WTC11 (cell line): ENCODE data around the gene CPNE2. TPM values are rescaled to one million over a fixed set of nuclear protein-coding genes. Genes with fewer than 3 reads are reported as not detected.

ENCODE experiments used
- ATAC-seq: fragments of 200-7000 bp; cut with Tn5 transposase; 2 replicates; pipeline ENCODE4 v1.10.0; 2021; ENCODE audit warnings: mild to moderate bottlenecking, moderate library complexity
- CTCF ChIA-PET: fragments of 300-600 bp; sonication (Branson Sonifier 250); formaldehyde crosslinking; loops from one replicate; lab custom pipeline; 2021; ENCODE audit warnings: antibody characterized with exemption; lab: Charles Lee
- POLR2A ChIA-PET: fragments of 350-600 bp; sonication (Branson Sonifier 250); formaldehyde crosslinking; loops from one replicate; lab custom pipeline; 2021; ENCODE audit warnings: antibody characterized with exemption; lab: Charles Lee
- DNase-seq: peaks from one replicate; pipeline ENCODE4 v3.0.0; 2021; ENCODE audit warnings: low spot score
- H3K27ac Mint-ChIP-seq: 2 replicates; pipeline ENCODE4 v1.8.0; 2021; ENCODE audit warnings: mixed read lengths
- H3K27me3 Mint-ChIP-seq: 2 replicates; pipeline ENCODE4 v1.8.0; 2021; ENCODE audit warnings: low read depth, mild to moderate bottlenecking, moderate library complexity, mixed read lengths
- H3K36me3 Mint-ChIP-seq: 2 replicates; pipeline ENCODE4 v1.8.0; 2021; ENCODE audit warnings: mixed read lengths
- H3K4me1 Mint-ChIP-seq: 2 replicates; pipeline ENCODE4 v1.8.0; 2022; ENCODE audit warnings: mixed read lengths
- H3K4me3 Mint-ChIP-seq: 2 replicates; pipeline ENCODE4 v1.8.0; 2021; ENCODE audit warnings: mild to moderate bottlenecking, moderate library complexity, mixed read lengths
- H3K9me3 Mint-ChIP-seq: 2 replicates; pipeline ENCODE4 v1.8.0; 2021; ENCODE audit warnings: mixed read lengths
- CDX4 ChIP-seq: fragments of 250-450 bp; sonication (Bioruptor Pico); IDR thresholded peaks from 2 replicates; pipeline ENCODE4 v1.9.0; 2021; ENCODE audit warnings: moderate library complexity, mild to moderate bottlenecking, inconsistent platforms, borderline replicate concordance
- E2F5 ChIP-seq: sonication (generic); formaldehyde crosslinking; IDR thresholded peaks from 2 replicates; pipeline ENCODE4 v1.8.1; 2022; ENCODE audit warnings: mild to moderate bottlenecking, moderate library complexity, missing genetic modification reagents
- EMX1 ChIP-seq: fragments of 250-450 bp; sonication (Bioruptor Pico); IDR thresholded peaks from 2 replicates; pipeline ENCODE4 v1.8.0; 2021; ENCODE audit warnings: mild to moderate bottlenecking
- ETV6 ChIP-seq: sonication (generic); formaldehyde crosslinking; IDR thresholded peaks from 2 replicates; pipeline ENCODE4 v1.8.1; 2022; ENCODE audit warnings: mild to moderate bottlenecking, missing genetic modification reagents
- FOXK1 ChIP-seq: sonication (generic); formaldehyde crosslinking; IDR thresholded peaks from 2 replicates; pipeline ENCODE4 v1.8.0; 2022; ENCODE audit warnings: mild to moderate bottlenecking, moderate library complexity, missing genetic modification reagents
- HMGA2 ChIP-seq: fragments of 250-450 bp; sonication (Bioruptor Pico); IDR thresholded peaks from 2 replicates; pipeline ENCODE4 v1.4.0; 2021; ENCODE audit warnings: mild to moderate bottlenecking, moderate library complexity
- MLX ChIP-seq: sonication (generic); formaldehyde crosslinking; IDR thresholded peaks from 2 replicates; pipeline ENCODE4 v1.8.1; 2023; ENCODE audit warnings: mild to moderate bottlenecking, missing genetic modification reagents, moderate library complexity
- NFYB ChIP-seq: sonication (generic); formaldehyde crosslinking; conservative IDR thresholded peaks from 2 replicates; pipeline ENCODE4 v1.8.0; 2022; ENCODE audit warnings: low read depth, missing genetic modification reagents
- NR3C1 ChIP-seq: sonication (generic); formaldehyde crosslinking; conservative IDR thresholded peaks from 2 replicates; pipeline ENCODE4 v1.8.1; 2023; ENCODE audit warnings: low read depth, mild to moderate bottlenecking, missing genetic modification reagents
- PRDM15 ChIP-seq: sonication (generic); formaldehyde crosslinking; IDR thresholded peaks from 2 replicates; pipeline ENCODE4 v1.8.0; 2022; ENCODE audit warnings: missing genetic modification reagents
- SMAD4 ChIP-seq: sonication (generic); formaldehyde crosslinking; IDR thresholded peaks from 2 replicates; pipeline ENCODE4 v1.8.0; 2022; ENCODE audit warnings: mild to moderate bottlenecking, missing genetic modification reagents
- TCF7 ChIP-seq: sonication (generic); formaldehyde crosslinking; IDR thresholded peaks from 2 replicates; pipeline ENCODE4 v1.8.0; 2022; ENCODE audit warnings: mild to moderate bottlenecking, low read depth, missing genetic modification reagents, moderate library complexity
- ZNF263 ChIP-seq: sonication (generic); formaldehyde crosslinking; IDR thresholded peaks from 2 replicates; pipeline ENCODE4 v1.8.1; 2022; ENCODE audit warnings: low read depth, mild to moderate bottlenecking, moderate library complexity, missing genetic modification reagents
- ZNF416 ChIP-seq: fragments of 250-450 bp; sonication (Bioruptor Pico); IDR thresholded peaks from 2 replicates; pipeline ENCODE4 v1.9.0; 2021; ENCODE audit warnings: mild to moderate bottlenecking, inconsistent platforms
- total RNA-seq: library from RNA; stranded (reverse); gene quantifications from 3 replicates; pipeline ENCODE4 v1.2.3, GENCODE V29; 2021
- TF ChIP-seq, protein P1 (sequence below): sonication (generic); formaldehyde crosslinking; IDR thresholded peaks from 2 replicates; pipeline ENCODE4 v1.8.0; 2022; ENCODE audit warnings: mild to moderate bottlenecking, missing genetic modification reagents
- TF ChIP-seq, protein P2 (sequence below): sonication (generic); formaldehyde crosslinking; IDR thresholded peaks from 2 replicates; pipeline ENCODE4 v1.8.1; 2022; ENCODE audit warnings: low read depth, missing genetic modification reagents, borderline replicate concordance
- TF ChIP-seq, protein P3 (sequence below): sonication (generic); formaldehyde crosslinking; IDR thresholded peaks from 2 replicates; pipeline ENCODE4 v1.8.0; 2023; ENCODE audit warnings: mild to moderate bottlenecking, missing genetic modification reagents

CPNE2 gene
- total RNA-seq, 1 experiment from 2014 or later: 14.0 TPM

GRCh38 chr16:57179215-57179828 lies 86.9 kb downstream of the CPNE2 start (continued):
- no peak for TF ChIP-seq EMX1 (CRISPR knock-in tag)
- no peak for TF ChIP-seq FOXK1 (CRISPR knock-in tag)

DNA sequence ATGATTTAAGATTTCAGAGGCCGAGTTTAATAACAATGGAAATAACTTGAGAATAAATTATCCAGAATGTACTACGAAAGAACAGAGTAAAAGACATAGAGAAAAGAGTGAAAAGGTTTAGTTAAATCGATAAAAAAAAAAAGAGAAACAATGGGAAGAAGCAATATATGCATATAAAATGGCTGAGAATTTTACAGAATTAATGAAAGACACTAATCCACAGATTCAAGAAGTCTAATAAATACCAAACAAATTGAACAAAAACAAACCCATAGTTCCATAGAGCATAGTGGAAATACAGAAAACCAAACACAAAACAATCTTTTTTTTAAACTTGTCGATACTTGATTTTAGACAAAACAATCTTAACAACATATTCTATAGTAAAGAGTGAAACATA lies 91.7 kb downstream of the CPNE2 start:
- Mint-ChIP-seq H3K27ac (no peak overlapping the region), H3K9me3 (no peaks in the 10 kb centered on the region), H3K4me1 (peaks cover 55% of the 10 kb centered on the region), H3K4me3 (peak overlapping the region; percentile 96), H3K36me3 (no peaks in the 10 kb centered on the region), H3K27me3 (no peaks in the 10 kb centered on the region; the same call in 1 of the 2 replicates)
- TF ChIP-seq MLX (CRISPR knock-in tag) (no peak), ZNF416 (CRISPR knock-in tag) (no peak), NFYB (CRISPR knock-in tag) (no peak), HMGA2 (CRISPR knock-in tag) (no peak), TCF7 (CRISPR knock-in tag) (no peak), E2F5 (CRISPR knock-in tag) (no peak)
- TF ChIP-seq, protein P1, sequence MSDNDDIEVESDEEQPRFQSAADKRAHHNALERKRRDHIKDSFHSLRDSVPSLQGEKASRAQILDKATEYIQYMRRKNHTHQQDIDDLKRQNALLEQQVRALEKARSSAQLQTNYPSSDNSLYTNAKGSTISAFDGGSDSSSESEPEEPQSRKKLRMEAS: no peak
- ChIA-PET CTCF (no interaction called here), POLR2A (no interaction called here)
- no peak for ATAC-seq
- no peak for DNase-seq

GRCh38 chr16:57184887-57185445 lies 92.6 kb downstream of the CPNE2 start:
- H3K4me3 Mint-ChIP-seq: peak overlapping the region; percentile 96
- no peaks in the 10 kb centered on the region for H3K36me3 Mint-ChIP-seq
- peaks cover 50% of the 10 kb centered on the region for H3K4me1 Mint-ChIP-seq
- ATAC-seq: no peak
- ChIA-PET CTCF (interaction anchor here (1.3 to 1.7 kb wide), 4 partner anchors 87 to 392 kb away, joined by 3 to 9 read pairs (median 6); partner anchors contain the start of gene CPNE2), POLR2A (interaction anchor here (0.9 kb wide), 1 partner anchor 92 kb away, joined by 3 read pairs; the partner anchor contains the start of gene CPNE2)
- no peaks in the 10 kb centered on the region for H3K9me3 Mint-ChIP-seq
- H3K27ac Mint-ChIP-seq: peak overlapping the region; percentile 80
- DNase-seq: no peak
- no peak for TF ChIP-seq CDX4 (CRISPR knock-in tag)
- no peaks in the 10 kb centered on the region; the same call in 1 of the 2 replicates for H3K27me3 Mint-ChIP-seq

DNA sequence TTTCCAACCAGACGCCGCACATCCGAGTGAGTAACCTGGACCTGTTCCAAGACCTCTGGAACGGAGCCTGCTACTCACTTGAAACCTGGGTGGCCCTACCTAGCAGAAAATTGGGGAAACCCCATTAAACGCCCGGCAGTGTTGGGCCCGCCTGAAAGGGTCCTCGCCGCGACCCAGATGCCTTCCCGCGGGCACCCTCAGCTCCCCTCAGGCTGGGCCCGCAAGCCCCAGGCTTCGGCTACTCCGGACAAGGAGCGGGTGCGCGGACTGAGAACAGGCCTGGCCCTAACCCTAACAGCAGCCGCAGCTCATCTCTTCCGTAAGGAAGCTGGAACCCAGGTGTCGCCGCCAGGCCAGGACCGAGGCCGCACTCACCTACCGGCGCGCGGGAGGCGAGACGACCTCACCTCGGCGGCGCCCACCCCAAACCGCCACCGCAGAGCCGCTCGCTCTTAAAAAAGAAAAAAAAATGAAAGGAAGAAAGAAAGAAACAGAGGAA lies 93.1 kb downstream of the CPNE2 start:
- Mint-ChIP-seq H3K36me3 (no peaks in the 10 kb centered on the region), H3K27ac (peak overlapping the region; percentile 80), H3K27me3 (no peaks in the 10 kb centered on the region; the same call in 1 of the 2 replicates), H3K9me3 (no peaks in the 10 kb centered on the region), H3K4me1 (peaks cover 50% of the 10 kb centered on the region), H3K4me3 (peak overlapping the region; percentile 96)
- DNase-seq: no peak
- CTCF ChIA-PET: interaction anchor here (0.6 to 1.7 kb wide), 10 partner anchors 10 to 392 kb away, joined by 3 to 9 read pairs (median 4); partner anchors contain the start of genes CPNE2, CX3CL1 and POLR2C
- POLR2A ChIA-PET: interaction anchor here (0.8 to 0.9 kb wide), 2 partner anchors 93 to 1306 kb away, joined by 3 read pairs; partner anchors contain the start of gene CPNE2
- ATAC-seq: peak; percentile 9
- TF ChIP-seq, protein P2, sequence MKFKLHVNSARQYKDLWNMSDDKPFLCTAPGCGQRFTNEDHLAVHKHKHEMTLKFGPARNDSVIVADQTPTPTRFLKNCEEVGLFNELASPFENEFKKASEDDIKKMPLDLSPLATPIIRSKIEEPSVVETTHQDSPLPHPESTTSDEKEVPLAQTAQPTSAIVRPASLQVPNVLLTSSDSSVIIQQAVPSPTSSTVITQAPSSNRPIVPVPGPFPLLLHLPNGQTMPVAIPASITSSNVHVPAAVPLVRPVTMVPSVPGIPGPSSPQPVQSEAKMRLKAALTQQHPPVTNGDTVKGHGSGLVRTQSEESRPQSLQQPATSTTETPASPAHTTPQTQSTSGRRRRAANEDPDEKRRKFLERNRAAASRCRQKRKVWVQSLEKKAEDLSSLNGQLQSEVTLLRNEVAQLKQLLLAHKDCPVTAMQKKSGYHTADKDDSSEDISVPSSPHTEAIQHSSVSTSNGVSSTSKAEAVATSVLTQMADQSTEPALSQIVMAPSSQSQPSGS (CRISPR knock-in tag): no peak
- 0 out of 2 replicates have a peak, but pooled peaks have one; percentile 12 for TF ChIP-seq SMAD4 (CRISPR knock-in tag)
- no peak for TF ChIP-seq ZNF263 (CRISPR knock-in tag)
- TF ChIP-seq, protein P3, sequence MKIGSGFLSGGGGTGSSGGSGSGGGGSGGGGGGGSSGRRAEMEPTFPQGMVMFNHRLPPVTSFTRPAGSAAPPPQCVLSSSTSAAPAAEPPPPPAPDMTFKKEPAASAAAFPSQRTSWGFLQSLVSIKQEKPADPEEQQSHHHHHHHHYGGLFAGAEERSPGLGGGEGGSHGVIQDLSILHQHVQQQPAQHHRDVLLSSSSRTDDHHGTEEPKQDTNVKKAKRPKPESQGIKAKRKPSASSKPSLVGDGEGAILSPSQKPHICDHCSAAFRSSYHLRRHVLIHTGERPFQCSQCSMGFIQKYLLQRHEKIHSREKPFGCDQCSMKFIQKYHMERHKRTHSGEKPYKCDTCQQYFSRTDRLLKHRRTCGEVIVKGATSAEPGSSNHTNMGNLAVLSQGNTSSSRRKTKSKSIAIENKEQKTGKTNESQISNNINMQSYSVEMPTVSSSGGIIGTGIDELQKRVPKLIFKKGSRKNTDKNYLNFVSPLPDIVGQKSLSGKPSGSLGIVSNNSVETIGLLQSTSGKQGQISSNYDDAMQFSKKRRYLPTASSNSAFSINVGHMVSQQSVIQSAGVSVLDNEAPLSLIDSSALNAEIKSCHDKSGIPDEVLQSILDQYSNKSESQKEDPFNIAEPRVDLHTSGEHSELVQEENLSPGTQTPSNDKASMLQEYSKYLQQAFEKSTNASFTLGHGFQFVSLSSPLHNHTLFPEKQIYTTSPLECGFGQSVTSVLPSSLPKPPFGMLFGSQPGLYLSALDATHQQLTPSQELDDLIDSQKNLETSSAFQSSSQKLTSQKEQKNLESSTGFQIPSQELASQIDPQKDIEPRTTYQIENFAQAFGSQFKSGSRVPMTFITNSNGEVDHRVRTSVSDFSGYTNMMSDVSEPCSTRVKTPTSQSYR (CRISPR knock-in tag): no peak
- TF ChIP-seq PRDM15 (CRISPR knock-in tag): 0 out of 2 replicates have a peak, but pooled peaks have one; percentile 15
- peak; percentile 50; the same call in 1 of the 2 replicates for TF ChIP-seq ETV6 (CRISPR knock-in tag)
- no peak for TF ChIP-seq NR3C1 (CRISPR knock-in tag)
